Heart left ventricle (tissue), 13 donors: ENCODE data around the gene SLC26A4.

ENCODE experiments used
- CTCF ChIP-seq, 12 donors: fragments of 200-600 bp; sonication (generic) in 4 of 12; IDR thresholded peaks; one replicate each; pipeline versions ENCODE4 v1.5.0 to v1.8.0; 2018 to 2022; ENCODE audit warnings: antibody characterized with exemption in 12 of 12, mild to moderate bottlenecking in 5 of 12
- POLR2A ChIP-seq, 2 donors: fragments of 450-650 bp; IDR thresholded peaks; one replicate each; pipeline ENCODE4 v1.6.1; 2017; ENCODE audit warnings: antibody characterized with exemption in 2 of 2, mild to moderate bottlenecking in 2 of 2, moderate library complexity in 2 of 2
- donor health status: ischemic (EF 13 %, LVEDD 7.1; RV severe dilation, severe dysfunction).
- donor health status: DM: no; HTN: yes; CAD: no.
- donor health status: DM: no; HTN: no; CAD: no.
- donor health status: ischemic (EF 25% LVEDD 6.9; RV normal size, moderate dysfunction).
- donor health status: ischemic (EF 25% LVEDD 5.7; RV mildly dilated, moderate dysfunction).
- donor health status: ischemic (EF 35%, LVEDD 5.7; RV mildly dilated, moderate dysfunction).
- donor health status: nonischemic (EF 11% LVEDD 7.7; RV severe dilation, severe dysfunction).
- donor health status: DM: yes; HTN: yes; CAD: no.
- donor health status: PGD.
- donor health status: ischemic (EF 29% LVEDD 5.4; RV normal size, mild dysfunction).
- donor health status: nonischemic (EF 23%, LVEDD 6.1; RV moderate dilation, normal function).

GRCh38 chr7:107684947-107685463, 24.4 kb downstream of the SLC26A4 start:
- TF ChIP-seq CTCF (IDR thresholded peaks at IDR 0.05) (no peak), POLR2A (IDR thresholded peaks at IDR 0.05) (no peak)
